ENCODE data around the gene CYLC2. TPM values are rescaled to one million over a fixed set of nuclear protein-coding genes. Genes with fewer than 3 reads are reported as not detected.

CYLC2 gene
- polyA plus RNA-seq, 1 experiment: not detected

DNA sequence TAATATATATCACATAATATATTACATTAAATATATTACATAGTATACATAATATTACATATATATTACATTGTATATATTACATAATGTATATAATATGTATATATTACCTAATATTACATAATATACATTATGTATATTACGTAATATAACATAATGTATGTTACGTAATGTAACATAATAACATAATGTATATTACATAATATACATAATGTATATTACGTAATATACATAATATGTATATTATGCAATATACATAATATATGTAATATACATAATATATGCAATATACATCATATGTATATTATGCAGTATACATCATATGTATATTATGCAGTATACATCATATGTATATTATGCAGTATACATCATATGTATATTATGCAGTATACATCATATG is 19.1 kb downstream of the CYLC2 start:
- H3K27me3 ChIP-seq (ENCODE audit: control insufficient read depth, insufficient read depth, low read length): no peaks in the 10 kb centered on the region
- no peak overlapping the region for H3K27ac ChIP-seq (ENCODE audit: low read depth, low read length)
- H3K9me3 ChIP-seq (ENCODE audit: control insufficient read depth, insufficient read depth, low read length): no peaks in the 10 kb centered on the region
- TF ChIP-seq CTCF (IDR thresholded peaks at IDR 0.05; ENCODE audit: low read depth, low read length): no peak
- no peak for DNase-seq (ENCODE audit: low read depth, low spot score)
- no peak overlapping the region for H3K4me3 ChIP-seq (ENCODE audit: low read depth, low read length)
- CTCF ChIA-PET: no interaction called here
- POLR2A ChIA-PET: no interaction called here

GRCh38 chr9:103025796-103026195 is 30.7 kb downstream of the CYLC2 start:
- no peak for DNase-seq (ENCODE audit: low read depth, low spot score)
- Histone ChIP-seq H3K4me3 (ENCODE audit: low read depth, low read length) (no peak overlapping the region), H3K27me3 (ENCODE audit: control insufficient read depth, insufficient read depth, low read length) (no peaks in the 10 kb centered on the region), H3K9me3 (ENCODE audit: control insufficient read depth, insufficient read depth, low read length) (peaks cover 19% of the 10 kb centered on the region; the same call in 1 of the 2 replicates), H3K27ac (ENCODE audit: low read depth, low read length) (no peak overlapping the region)
- no peak for TF ChIP-seq CTCF (IDR thresholded peaks at IDR 0.05; ENCODE audit: low read depth, low read length)
- CTCF ChIA-PET: no interaction called here
- POLR2A ChIA-PET: no interaction called here

GRCh38 chr9:103037508-103038477 is 42.7 kb downstream of the CYLC2 start:
- no peaks in the 10 kb centered on the region for H3K27me3 ChIP-seq (ENCODE audit: control insufficient read depth, insufficient read depth, low read length)
- DNase-seq (ENCODE audit: low read depth, low spot score): no peak
- no peak for TF ChIP-seq CTCF (IDR thresholded peaks at IDR 0.05; ENCODE audit: low read depth, low read length)
- ChIA-PET CTCF (no interaction called here), POLR2A (no interaction called here)
- H3K9me3 ChIP-seq (ENCODE audit: control insufficient read depth, insufficient read depth, low read length): peaks cover 25% of the 10 kb centered on the region
- H3K4me3 ChIP-seq (ENCODE audit: low read depth, low read length): no peak overlapping the region
- H3K27ac ChIP-seq (ENCODE audit: low read depth, low read length): no peak overlapping the region

- CTCF ChIA-PET: no interaction called here
These were observed 46.8 kb downstream of the CYLC2 start for GRCh38 chr9:103041961-103042360.

More at GRCh38 chr9:103041961-103042360, 46.8 kb downstream of the CYLC2 start:
- no peak for DNase-seq (ENCODE audit: low read depth, low spot score)
- H3K27ac ChIP-seq (ENCODE audit: low read depth, low read length): no peak overlapping the region
- no peak for TF ChIP-seq CTCF (IDR thresholded peaks at IDR 0.05; ENCODE audit: low read depth, low read length)
- H3K4me3 ChIP-seq (ENCODE audit: low read depth, low read length): no peak overlapping the region
- H3K9me3 ChIP-seq (ENCODE audit: control insufficient read depth, insufficient read depth, low read length): peaks cover 25% of the 10 kb centered on the region
- POLR2A ChIA-PET: no interaction called here
- no peaks in the 10 kb centered on the region for H3K27me3 ChIP-seq (ENCODE audit: control insufficient read depth, insufficient read depth, low read length)

Small RNA genes lying within 50 kb of the gene (small RNA-seq; reads per million reads assigned to genes)
- not detected for gene AL589823.1 (ENCODE audit: insufficient read length, low read depth)

Data from AG04450 (cell line).